NCI-H1930 (cell line): ENCODE data around the gene GRIN2C.

ENCODE experiments used
- DNase-seq, 2 experiments: peaks; one replicate each; lab custom pipeline; 2025; lab: John Stamatoyannopoulos, UW

The GRIN2C gene

DNA sequence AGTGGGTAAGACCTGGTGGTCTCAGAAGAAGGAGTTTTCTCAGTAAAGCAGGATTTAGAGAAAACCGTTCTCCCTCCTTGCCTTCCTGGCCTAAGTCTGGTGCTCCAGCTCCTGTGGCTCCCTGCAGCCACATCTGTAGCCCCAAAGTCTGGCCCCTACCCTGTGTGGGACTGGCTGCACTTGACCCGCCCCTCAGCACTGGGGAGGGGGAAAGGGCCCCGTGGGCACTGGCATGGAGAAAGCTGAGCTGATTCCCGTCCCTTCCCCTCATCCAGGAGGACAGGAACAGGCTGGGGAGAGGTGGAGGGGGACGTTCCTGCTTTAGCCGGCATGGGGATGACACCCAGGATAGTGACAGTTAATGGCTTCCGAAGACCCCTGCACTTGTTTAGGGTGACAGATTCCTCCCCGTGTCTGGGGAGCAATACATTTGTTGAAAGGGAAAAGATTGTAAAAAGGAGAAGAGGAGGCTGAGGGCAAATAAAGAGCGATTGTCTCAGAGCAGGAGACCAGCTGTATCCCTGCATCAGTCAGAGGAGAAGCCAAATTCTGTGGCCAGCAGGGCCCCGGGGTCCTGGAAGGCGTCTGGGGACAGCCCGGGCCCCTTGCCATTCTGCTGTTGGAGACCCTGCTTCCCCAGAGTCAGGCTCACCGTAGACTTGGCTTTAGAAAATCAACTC, 37.9 kb downstream of the GRIN2C start:
- DNase-seq, result no peak

DNA sequence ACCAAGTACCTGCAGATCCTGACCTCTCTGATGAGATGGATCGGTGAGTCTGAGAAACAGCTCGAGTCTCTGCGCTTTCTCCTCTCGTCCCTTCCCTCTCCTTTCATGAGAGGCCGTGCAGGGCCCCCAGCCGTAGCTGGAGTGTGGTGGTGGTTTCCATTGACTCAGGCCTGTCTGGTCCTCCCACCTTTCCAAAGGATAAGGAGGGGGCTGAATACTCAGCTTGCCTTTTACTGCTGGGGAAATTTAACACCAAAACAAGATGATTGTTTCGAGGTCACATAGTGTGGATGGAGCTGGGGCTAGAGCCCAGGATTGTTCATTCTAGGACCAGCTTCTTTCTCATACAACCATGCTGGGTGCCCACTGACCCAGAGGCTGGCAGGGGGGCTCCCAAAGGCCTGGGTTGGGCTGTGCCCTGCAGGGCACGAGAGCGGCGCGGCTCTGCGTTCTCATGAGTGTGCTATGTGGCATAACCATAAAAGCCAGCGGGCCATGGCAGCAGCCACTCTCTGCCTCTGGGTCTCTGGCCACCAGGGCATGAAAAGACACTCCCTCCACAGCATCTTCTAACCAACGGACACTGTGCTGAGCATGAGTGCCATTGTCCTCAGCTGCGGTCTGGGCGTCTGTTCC, 39.8 kb downstream of the GRIN2C start:
- DNase-seq, result no peak

DNA sequence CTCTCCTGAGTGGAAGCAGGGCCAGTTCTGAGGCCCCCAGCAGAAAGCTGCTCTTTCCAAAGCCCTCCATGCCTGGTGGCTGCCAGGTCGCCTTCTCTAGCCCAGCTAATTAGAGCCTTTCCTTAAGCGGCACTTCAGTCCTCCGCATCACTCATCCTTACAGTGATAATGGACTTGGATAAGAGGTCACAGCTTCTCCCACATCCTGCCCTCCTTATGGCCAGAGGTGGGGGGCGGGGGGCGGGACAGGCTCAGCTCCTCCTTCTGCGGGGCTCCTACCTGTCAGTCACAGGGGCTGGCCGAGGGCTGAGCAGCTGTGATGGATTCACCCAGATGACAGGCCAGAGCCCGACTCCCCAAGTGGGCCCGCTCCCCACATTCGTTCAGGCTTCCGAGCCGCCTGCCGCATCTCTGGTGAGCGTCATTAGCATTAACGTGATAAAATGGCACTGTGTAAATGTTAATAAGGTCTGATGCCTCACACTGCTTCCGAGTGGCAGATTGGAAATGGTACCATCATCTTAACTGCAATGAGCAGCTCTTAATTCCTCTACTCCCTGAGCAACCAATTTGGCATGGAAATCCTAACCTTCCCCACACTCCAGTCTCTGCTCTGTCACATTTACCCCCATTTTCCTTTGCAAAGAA, 41.3 kb downstream of the GRIN2C start:
- no peak for DNase-seq

DNA sequence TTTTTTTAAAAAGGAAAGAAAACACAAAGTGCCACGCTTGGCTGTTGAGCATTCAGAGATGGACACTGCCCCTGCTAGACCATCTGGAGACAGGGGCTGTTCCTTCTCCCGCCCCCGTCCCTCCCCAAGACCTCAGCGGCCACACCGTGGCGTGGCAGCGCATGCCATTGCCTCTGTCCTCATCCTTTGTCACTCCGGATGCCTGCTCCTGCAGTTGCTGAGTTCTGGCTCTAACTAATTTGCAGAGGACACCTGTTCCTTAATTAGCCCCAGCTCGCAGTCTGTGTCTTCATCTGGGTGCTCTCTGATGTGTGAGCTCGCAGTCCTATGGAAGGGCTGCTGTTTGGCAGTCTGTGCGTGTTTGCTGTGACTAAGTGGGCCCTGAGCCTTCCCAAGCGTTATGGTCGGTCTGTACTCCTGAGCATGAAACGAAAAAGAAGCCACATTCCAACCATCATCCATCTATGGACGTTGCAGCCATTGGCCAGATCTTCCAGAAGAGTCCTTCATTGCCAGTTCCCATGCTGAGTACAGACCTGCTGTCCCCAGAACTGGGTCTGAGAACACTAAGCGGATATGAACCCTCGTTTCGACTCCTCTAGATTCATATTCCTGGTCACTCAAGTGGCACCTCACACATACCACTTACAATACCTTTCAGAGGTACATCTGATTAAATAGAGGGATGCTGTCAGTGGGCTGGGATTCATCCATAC, 42.6 kb downstream of the GRIN2C start:
- DNase-seq, result no peak

DNA sequence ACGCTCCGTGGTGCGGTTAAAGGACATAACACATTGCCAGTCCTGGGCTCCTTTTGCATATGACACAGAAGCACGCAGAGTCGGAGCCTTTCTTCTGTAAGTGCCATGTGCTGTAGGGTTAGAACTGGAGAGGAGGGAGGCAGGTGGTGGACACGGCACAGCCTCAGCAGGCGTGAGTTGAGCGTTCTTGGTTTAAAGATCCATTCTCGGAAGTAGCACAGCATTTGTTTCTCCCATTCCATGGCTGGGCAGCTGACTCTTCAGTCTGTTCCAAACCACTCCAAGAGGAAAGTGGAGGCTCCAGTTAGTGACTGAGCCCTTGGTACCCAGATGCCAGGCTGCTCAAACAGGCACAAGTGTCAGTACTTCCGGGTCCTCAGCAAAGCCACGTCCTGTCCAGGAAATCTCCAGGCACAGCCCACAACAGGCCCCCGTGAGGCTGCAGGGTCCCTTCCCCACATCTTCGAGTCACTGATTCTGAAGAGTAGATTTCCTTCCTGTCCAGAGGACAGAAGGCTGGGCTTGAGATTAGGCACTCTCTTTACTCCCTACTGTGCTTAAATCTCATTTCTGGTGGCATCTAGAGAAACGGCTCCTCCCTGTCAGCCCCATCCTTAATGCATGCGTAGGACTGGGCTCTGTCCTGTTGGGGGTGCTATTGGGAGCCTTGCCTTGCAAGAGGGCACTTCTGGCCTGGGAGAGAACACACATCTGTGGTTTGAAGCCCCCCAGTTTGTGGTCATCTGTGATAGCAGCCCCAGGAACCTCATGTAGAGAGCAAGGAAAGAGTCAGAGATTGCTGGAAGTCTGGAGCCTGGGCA, 43.9 kb downstream of the GRIN2C start:
- no peak for DNase-seq

DNA sequence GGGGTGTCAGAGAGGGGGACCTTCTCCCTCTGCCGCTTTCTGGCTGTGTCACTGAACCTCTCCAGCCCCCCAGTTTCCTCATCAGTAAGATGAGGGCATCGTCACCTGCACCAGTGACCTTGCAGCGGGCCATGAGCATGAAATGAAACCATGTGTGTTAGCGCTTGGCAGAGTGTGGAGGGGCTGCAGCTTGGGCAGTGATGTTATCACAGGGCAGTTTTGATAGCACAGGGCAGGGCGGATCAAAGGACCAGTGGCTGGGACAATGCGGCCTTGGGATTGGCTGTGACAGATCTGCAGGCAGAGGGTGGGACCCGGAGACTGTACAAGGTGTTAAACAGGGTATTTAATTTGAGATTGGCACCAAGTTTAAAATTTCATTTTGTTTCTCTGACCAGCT, 44.6 kb downstream of the GRIN2C start:
- no peak for DNase-seq

DNA sequence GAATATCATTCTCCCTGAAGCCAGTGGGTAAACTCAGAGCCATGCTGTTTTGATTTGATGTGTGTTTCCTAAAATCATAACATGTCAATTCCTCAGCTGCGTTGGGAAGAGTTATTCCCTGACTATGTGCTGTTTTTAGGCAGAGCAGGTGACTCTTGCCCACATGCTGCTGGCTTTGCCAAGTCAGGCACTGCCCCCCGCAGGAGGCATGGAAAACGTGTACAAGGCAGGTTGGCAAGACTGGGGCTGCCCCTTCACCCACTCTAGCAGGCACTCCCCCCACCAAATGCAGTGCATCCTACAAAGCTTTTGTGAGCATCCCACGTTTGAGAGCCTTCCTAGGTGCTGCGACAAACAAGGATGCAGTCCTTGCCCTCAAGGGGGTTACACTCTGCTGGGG, 45.2 kb downstream of the GRIN2C start:
- no peak for DNase-seq

DNA sequence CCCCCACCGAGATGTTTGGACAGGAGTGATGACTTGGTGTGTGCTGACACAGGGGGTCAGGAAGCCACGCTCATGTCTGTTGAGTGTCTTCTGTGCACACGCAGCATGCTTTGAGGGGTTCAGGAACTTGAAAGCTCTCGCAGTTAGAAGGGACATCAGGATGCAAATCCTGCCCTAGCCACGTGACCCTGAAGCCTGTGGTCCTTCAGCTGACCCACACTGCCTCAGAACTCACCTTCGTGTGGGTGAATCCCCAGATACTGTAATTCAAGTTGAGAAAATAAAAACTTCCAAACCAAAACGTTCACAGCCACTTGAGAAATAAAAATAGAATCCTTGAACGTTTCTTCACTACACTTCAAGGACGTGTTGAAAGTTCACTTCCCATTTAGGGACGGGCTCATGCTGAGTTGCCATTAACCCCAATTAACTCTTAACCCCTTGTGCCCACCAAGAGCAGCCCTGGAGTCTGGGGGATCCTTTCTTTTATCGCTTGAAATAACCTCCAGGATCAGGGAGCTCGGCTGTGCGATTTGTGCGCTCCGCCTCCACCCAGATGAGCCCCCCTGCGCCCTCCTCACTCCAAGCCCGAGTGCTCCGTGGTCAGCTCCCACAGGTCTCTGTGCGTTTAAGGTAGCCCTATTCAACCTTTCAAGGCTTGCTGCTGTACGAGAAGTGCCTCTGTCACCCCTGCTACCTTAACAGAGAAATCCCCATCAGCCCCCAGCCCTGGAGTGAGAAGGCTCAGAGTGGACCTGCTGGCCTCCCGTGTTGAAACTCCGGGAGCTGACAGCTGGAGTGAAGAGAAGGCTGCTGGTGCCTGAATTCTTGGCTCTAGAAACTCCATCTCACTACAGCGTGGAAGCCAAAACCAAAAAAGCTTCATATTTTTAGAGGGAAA, 47.3 kb downstream of the GRIN2C start:
- DNase-seq, result no peak

DNA sequence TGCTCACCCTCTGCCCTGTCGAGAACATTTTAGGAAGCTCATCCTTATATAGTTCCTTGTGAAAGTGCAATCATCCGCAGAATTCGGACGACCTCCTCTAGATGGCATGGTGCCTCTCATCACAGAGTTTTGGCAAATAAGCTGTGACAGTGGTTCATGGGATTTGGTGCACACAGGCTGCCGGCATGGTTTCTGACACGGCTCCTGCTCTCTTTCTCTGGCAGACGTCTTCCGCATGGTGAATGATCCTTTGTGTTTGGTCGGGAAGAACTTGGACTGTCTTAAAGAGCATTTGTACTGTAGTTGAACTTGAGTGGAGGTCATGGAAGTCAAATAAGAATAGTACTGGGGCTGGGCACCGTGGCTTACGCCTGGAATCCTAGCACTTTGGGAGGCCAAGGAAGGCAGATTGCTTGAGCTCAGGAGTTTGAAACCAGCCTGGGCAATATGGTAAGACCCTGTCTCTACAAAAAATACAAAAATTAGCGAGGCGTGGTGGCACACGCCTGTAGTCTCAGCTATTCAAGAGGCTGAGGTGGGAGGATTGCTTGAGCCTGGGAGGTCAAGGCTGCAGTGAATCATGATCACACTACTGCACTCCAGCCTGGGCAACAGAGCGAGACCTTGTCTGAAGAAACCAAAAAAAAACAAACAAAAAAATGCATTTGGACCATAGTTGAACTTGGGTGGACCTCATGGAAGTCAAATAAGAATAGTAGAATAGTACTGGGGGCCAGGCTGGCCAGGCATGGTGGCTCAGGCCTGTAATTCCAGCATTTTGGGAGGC, 48.8 kb downstream of the GRIN2C start:
- no peak for DNase-seq

DNA sequence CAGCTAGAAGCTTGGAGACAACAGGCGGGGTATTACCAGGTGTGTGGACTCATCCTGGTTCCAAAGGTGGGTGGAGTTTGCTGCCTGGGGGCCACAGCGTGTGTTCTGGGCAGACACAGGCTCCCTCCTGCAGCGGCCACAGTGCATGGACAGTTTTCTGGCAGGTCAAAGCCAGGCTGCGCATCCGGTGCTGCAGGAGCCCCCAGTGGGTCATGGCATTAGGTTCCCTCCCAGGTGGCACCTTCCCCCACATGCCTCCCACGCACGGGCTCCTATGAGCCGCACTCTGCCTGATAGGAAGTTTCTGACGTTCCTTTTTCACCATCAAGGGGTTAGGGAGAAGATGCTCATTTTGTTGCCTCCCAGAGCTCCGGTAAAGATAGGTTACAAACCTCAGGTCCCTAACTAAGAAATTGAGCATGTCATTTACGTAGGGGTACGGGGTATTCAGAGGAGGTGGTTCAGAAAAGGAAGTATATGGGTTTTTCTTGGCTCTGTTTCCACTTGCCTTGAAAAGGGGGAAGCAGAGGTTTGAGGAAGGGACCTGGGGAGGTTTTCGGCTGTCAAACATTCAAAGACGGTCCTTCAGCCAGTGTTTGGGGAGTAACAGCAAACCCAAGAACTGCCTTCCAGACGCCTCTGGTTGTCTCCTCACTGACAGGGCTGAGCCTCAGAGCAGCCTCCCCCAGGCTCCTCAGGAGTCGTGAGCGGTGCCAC, 50.8 kb downstream of the GRIN2C start:
- no peak for DNase-seq

DNA sequence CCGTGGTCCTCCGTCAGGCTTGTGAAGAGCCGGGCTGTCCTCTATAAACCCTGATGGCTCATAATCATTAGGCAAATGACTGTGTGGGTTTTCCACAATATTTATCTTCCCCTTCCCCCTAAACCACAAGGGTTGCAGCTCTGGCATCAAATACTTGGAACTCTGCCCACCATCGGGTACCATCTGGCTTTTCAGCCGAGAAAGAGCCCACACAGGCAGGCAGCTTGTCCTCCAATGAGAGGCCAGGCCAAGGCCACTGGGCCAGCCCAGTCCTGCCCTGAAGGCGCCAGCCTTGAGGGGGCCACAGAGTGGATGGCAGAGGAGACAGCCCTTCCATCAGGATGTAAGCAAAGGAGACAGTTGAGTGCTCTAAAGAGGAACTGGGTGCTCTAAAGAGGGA, 51.8 kb downstream of the GRIN2C start:
- no peak for DNase-seq

DNA sequence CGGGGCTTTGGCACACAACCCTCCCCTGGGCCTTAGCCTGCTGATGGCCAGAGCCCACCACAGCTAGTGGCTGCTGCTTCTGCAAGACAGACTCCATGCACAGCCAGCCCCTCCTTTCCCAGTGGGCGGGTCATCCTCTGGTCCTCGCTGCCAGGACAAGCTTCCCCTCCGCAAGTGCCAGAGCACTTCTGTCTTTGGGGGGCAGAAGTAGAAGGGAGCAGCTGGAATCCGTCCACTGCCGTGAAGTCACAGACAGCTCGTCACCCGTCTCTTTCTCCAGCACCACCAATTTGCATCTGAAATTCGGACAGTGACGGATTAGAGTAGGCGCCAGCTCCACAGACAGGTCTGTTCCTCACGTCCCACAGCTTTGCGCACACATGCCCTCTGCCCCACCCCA, 52.2 kb downstream of the GRIN2C start:
- DNase-seq, result no peak

DNA sequence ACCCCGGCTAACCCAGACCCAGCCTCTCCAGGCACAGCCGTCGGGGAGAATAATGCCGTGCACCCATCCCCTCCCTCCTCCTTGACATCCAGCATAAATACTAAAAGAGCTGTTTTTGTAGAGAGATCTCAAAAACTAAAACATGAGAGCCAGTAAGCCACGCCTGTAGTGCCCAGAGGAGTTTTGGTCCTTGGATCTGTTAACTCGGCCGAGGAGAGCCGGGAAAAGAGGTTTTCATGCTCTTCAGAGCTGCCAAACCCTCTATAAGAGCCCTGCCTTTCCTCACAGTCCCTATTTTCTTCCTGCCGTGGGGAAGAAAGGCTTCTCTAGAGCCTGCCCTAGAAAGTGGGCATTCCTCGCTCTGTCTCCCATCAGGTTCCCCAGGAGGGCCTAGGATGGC, 53.4 kb downstream of the GRIN2C start:
- no peak for DNase-seq

DNA sequence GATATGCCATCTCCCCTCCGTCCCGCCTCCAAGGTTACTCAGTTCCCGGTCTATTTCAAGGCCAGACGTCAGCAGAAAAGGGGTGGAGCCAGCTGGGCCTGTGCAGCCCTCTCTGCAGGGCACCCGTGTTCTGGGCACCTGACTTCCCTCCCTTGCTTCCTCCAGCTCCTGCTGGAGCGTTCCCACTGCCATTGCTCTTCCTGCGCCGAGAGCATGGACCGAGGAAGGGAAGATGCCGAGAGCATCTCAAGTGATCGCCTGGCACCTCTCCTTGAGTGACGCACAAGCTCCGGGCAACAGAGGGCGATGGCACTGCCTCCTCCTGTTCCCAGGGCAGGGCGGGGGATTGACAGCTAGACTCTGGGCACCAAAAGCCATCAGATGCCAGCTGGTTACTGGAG, 54.1 kb downstream of the GRIN2C start:
- DNase-seq, result no peak

DNA sequence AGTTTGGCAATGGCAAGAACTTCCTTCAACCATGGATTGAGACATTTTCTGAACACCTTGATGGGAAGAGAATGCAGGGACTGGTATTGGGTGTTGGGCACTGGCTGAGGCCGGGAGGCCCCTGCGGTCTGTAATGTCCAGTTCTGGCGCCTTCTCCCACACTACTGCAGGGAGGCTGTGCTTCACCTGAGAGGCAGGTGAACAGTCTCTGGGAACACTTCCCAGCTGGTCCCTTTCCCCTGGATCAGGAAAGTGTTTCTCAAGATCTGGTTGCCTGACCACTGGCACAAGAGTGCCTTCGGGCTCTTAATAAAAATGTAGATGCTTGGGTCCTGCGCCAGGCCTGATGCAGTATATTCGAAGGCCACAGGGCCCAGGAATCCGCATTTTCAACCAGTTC, 55.0 kb downstream of the GRIN2C start:
- DNase-seq, result no peak

DNA sequence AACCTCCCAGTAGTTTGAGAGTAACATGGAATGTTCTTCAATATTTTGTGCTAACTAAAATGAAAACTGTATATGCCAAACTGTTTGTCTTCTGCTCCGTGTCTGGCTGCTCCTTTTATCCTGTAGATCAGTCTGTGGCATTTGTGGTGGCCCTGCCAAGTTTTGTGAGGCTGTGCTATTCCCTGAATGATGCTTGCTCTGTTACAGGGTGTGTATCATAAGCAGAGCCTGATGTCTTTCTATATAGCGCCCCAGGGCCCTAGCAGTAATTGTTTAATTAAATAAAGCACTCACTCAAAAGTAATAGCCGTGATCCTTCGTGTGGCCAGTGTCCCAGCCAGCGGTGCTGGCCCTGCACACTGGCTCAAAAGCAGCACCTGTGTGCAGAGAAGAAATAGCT, 55.7 kb downstream of the GRIN2C start:
- DNase-seq, result no peak

DNA sequence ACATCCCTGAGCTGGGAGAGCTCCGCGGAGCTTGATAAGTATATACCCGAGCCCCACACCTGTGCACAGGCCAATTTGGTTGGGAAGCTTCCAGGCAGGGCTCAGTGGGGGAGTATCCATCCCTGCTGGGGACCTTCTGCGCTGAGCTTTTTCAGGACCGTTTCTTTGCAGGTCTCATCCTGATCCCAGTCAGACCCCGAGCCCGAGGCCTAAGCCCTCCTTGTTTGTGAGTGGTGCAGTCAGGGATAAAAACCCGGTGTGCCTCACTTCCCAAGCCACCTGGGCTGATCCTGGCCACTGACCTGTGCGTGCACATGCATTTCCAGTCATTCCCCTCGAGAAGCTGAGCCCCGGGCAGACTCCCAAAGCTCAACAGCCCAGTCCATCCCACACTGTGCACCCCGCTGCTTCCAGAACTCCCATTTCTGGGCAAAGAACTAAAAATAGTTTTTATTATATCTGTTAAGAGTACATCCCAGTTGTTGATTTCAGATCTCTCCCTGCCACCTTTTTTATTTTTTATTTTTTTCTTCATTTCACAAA, 56.2 kb downstream of the GRIN2C start:
- no peak for DNase-seq

DNA sequence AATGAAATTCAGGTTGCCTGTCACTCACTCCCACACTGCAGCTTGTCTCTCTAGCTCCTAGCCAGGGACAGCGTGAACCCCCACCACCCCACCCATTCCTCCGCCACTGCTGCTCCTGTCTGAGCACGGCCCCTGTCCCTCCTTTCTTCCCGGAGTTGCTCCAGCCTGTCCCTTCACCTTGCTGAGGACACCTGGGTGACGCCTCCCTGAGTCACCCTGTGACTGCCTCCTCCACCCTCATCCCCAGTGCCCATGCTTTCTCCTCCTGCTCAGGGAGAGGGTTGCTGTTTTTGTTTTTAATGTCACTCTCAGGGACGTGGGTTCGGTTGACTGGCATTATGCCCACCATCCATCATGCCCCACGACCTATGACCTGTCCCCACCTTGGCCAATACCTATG, 57.8 kb downstream of the GRIN2C start:
- no peak for DNase-seq

DNA sequence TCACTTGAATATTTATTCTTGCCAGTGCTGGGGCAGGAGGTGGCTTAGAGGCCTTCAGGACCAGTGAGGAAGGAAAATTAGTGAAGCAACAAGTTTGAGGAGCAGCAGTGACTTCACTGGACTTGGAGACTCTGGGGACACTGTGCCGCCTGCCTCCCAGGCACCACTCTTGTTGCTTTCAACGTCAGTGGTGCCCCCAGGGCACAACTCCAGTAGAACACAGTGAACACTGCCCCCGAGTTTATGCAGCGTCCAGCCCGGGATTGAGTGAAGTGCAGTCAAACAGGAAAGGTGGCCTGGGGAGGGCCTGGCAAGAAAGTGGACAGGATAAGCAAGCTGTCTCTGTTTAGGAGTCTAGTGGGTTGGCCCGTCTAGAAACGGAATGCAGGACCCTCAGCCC, 59.2 kb downstream of the GRIN2C start:
- DNase-seq, result no peak
